ENCODE results near the gene SAFB2. TPM values are rescaled to one million over a fixed set of nuclear protein-coding genes. Genes with fewer than 3 reads are reported as not detected.

The SAFB2 gene
- total and polyA plus RNA-seq, 11 donors: 14.2 to 56.7 (median 44.2) TPM

GRCh38 chr19:5641171-5641570 lies 18.6 kb upstream of the SAFB2 start:
- H3K27ac ChIP-seq: no peak overlapping the region
- peaks cover 2 to 84% (median 49%) of the 10 kb centered on the region in 9 donors for H3K36me3 ChIP-seq
- peak overlapping the region in 1 of 12 donors; percentile 2 for H3K4me3 ChIP-seq
- no peaks in the 10 kb centered on the region for H3K27me3 ChIP-seq
- 85 to 98% (median 90%) methylated on average over 4 of the region's 4 CpGs for WGBS, 4 donors
- ATAC-seq: no peak
- no peak for DNase-seq
- TF ChIP-seq CTCF (IDR thresholded peaks at IDR 0.05) (no peak), POLR2A (IDR thresholded peaks at IDR 0.05) (no peak)
- H3K9me3 ChIP-seq: no peaks in the 10 kb centered on the region
- intact Hi-C loops (cut with DNase I): no loop called here
- H3K4me1 ChIP-seq: peaks cover 0 to 12% (median 4%) of the 10 kb centered on the region in 12 donors

- DNase-seq: no peak
- Histone ChIP-seq H3K27me3 (no peaks in the 10 kb centered on the region), H3K4me3 (no peak overlapping the region), H3K9me3 (no peaks in the 10 kb centered on the region), H3K27ac (no peak overlapping the region), H3K36me3 (peaks cover 3 to 65% (median 22%) of the 10 kb centered on the region in 9 donors), H3K4me1 (peaks cover 0 to 27% (median 10%) of the 10 kb centered on the region in 12 donors)
- WGBS, 4 donors: 64 to 76% (median 68%) methylated on average over 1 of the region's 1 CpG
- ATAC-seq: no peak
- TF ChIP-seq CTCF (IDR thresholded peaks at IDR 0.05) (no peak), POLR2A (IDR thresholded peaks at IDR 0.05) (no peak)
- intact Hi-C loops (cut with DNase I): no loop called here
Measured at GRCh38 chr19:5637971-5638370, 15.4 kb upstream of the SAFB2 start.

GRCh38 chr19:5635427-5635826 lies 12.9 kb upstream of the SAFB2 start:
- peaks cover 4 to 51% (median 34%) of the 10 kb centered on the region in 12 donors for H3K4me1 ChIP-seq
- intact Hi-C loops (cut with DNase I): no loop called here
- ATAC-seq: no peak

GRCh38 chr19:5632657-5633056 lies 10.1 kb upstream of the SAFB2 start:
- DNase-seq: no peak
- H3K4me3 ChIP-seq: no peak overlapping the region
- peak overlapping the region in 1 of 12 donors; percentile 32 for H3K27ac ChIP-seq
- WGBS, 4 donors: 86 to 92% (median 91%) methylated on average over 5 of the region's 5 CpGs
- no peaks in the 10 kb centered on the region for H3K27me3 ChIP-seq
- H3K9me3 ChIP-seq: no peaks in the 10 kb centered on the region
- peak in 1 of 4 donors; percentile 11 for ATAC-seq
- intact Hi-C loops (cut with DNase I): no loop called here
- H3K36me3 ChIP-seq: peaks cover 0 to 60% (median 25%) of the 10 kb centered on the region in 9 donors
- peaks cover 4 to 76% (median 55%) of the 10 kb centered on the region in 12 donors for H3K4me1 ChIP-seq
- TF ChIP-seq CTCF (IDR thresholded peaks at IDR 0.05) (no peak), POLR2A (IDR thresholded peaks at IDR 0.05) (no peak)

More at GRCh38 chr19:5635427-5635826, 12.9 kb upstream of the SAFB2 start:
- no peak overlapping the region for H3K4me3 ChIP-seq
- TF ChIP-seq CTCF (IDR thresholded peaks at IDR 0.05) (no peak), POLR2A (IDR thresholded peaks at IDR 0.05) (no peak)
- DNase-seq: no peak
- no peak overlapping the region for H3K27ac ChIP-seq
- WGBS, 4 donors: 74 to 86% (median 79%) methylated on average over 6 of the region's 6 CpGs
- H3K27me3 ChIP-seq: no peaks in the 10 kb centered on the region
- no peaks in the 10 kb centered on the region for H3K9me3 ChIP-seq
- peaks cover 0 to 52% (median 4%) of the 10 kb centered on the region in 9 donors for H3K36me3 ChIP-seq
